ENCODE data around the gene RNASEL.

RNASEL gene

GRCh38 chr1:182570611-182570970, 18.5 kb downstream of the RNASEL start:
- no peak for DNase-seq (ENCODE audit: low read depth)
- Histone ChIP-seq H3K36me3 (ENCODE audit: control insufficient read depth, insufficient read depth, low read length, severe bottlenecking) (no peaks in the 10 kb centered on the region), H3K27me3 (replicated peaks; ENCODE audit: control insufficient read depth, insufficient read depth, low read length) (no peaks in the 10 kb centered on the region), H3K9ac (ENCODE audit: low read length) (no peak overlapping the region), H3K4me1 (ENCODE audit: control insufficient read depth, insufficient read depth, low read length) (peaks cover 7% of the 10 kb centered on the region), H3K4me3 (ENCODE audit: low read length) (no peak overlapping the region), H3K9me3 (ENCODE audit: control insufficient read depth, low read length) (no peaks in the 10 kb centered on the region)

- Histone ChIP-seq H3K27me3 (replicated peaks; ENCODE audit: control insufficient read depth, insufficient read depth, low read length) (no peaks in the 10 kb centered on the region), H3K36me3 (ENCODE audit: control insufficient read depth, insufficient read depth, low read length, severe bottlenecking) (no peaks in the 10 kb centered on the region), H3K4me1 (ENCODE audit: control insufficient read depth, insufficient read depth, low read length) (peaks cover 4% of the 10 kb centered on the region), H3K4me3 (ENCODE audit: low read length) (no peak overlapping the region), H3K9ac (ENCODE audit: low read length) (no peak overlapping the region), H3K9me3 (ENCODE audit: control insufficient read depth, low read length) (no peaks in the 10 kb centered on the region)
- no peak for DNase-seq (ENCODE audit: low read depth)
These were observed 19.0 kb downstream of the RNASEL start for GRCh38 chr1:182569939-182570610.

- H3K4me3 ChIP-seq (ENCODE audit: low read length): no peak overlapping the region
- H3K9me3 ChIP-seq (ENCODE audit: control insufficient read depth, low read length): no peaks in the 10 kb centered on the region
- H3K27me3 ChIP-seq (replicated peaks; ENCODE audit: control insufficient read depth, insufficient read depth, low read length): no peaks in the 10 kb centered on the region
- H3K4me1 ChIP-seq (ENCODE audit: control insufficient read depth, insufficient read depth, low read length): no peaks in the 10 kb centered on the region
- H3K9ac ChIP-seq (ENCODE audit: low read length): no peak overlapping the region
- no peaks in the 10 kb centered on the region for H3K36me3 ChIP-seq (ENCODE audit: control insufficient read depth, insufficient read depth, low read length, severe bottlenecking)
- no peak for DNase-seq (ENCODE audit: low read depth)
These were observed 20.3 kb downstream of the RNASEL start for GRCh38 chr1:182568647-182569284.

- Histone ChIP-seq H3K36me3 (ENCODE audit: control insufficient read depth, insufficient read depth, low read length, severe bottlenecking) (no peaks in the 10 kb centered on the region), H3K4me3 (ENCODE audit: low read length) (no peak overlapping the region), H3K9me3 (ENCODE audit: control insufficient read depth, low read length) (no peaks in the 10 kb centered on the region), H3K9ac (ENCODE audit: low read length) (no peak overlapping the region), H3K4me1 (ENCODE audit: control insufficient read depth, insufficient read depth, low read length) (no peaks in the 10 kb centered on the region), H3K27me3 (replicated peaks; ENCODE audit: control insufficient read depth, insufficient read depth, low read length) (no peaks in the 10 kb centered on the region)
- DNase-seq (ENCODE audit: low read depth): no peak
These were observed 21.4 kb downstream of the RNASEL start for GRCh38 chr1:182567629-182568028.

- Histone ChIP-seq H3K4me3 (ENCODE audit: low read length) (no peak overlapping the region), H3K9ac (ENCODE audit: low read length) (no peak overlapping the region), H3K27me3 (replicated peaks; ENCODE audit: control insufficient read depth, insufficient read depth, low read length) (no peaks in the 10 kb centered on the region), H3K4me1 (ENCODE audit: control insufficient read depth, insufficient read depth, low read length) (no peaks in the 10 kb centered on the region), H3K36me3 (ENCODE audit: control insufficient read depth, insufficient read depth, low read length, severe bottlenecking) (no peaks in the 10 kb centered on the region), H3K9me3 (ENCODE audit: control insufficient read depth, low read length) (no peaks in the 10 kb centered on the region)
- no peak for DNase-seq (ENCODE audit: low read depth)
These were observed 23.5 kb downstream of the RNASEL start for GRCh38 chr1:182565537-182565936.

GRCh38 chr1:182564406-182565004, 24.6 kb downstream of the RNASEL start:
- no peak overlapping the region for H3K4me3 ChIP-seq (ENCODE audit: low read length)
- no peak for DNase-seq (ENCODE audit: low read depth)
- no peaks in the 10 kb centered on the region for H3K36me3 ChIP-seq (ENCODE audit: control insufficient read depth, insufficient read depth, low read length, severe bottlenecking)
- no peaks in the 10 kb centered on the region for H3K9me3 ChIP-seq (ENCODE audit: control insufficient read depth, low read length)
- H3K27me3 ChIP-seq (replicated peaks; ENCODE audit: control insufficient read depth, insufficient read depth, low read length): no peaks in the 10 kb centered on the region
- no peaks in the 10 kb centered on the region for H3K4me1 ChIP-seq (ENCODE audit: control insufficient read depth, insufficient read depth, low read length)
- no peak overlapping the region for H3K9ac ChIP-seq (ENCODE audit: low read length)

- Histone ChIP-seq H3K36me3 (ENCODE audit: control insufficient read depth, insufficient read depth, low read length, severe bottlenecking) (no peaks in the 10 kb centered on the region), H3K27me3 (replicated peaks; ENCODE audit: control insufficient read depth, insufficient read depth, low read length) (no peaks in the 10 kb centered on the region), H3K9me3 (ENCODE audit: control insufficient read depth, low read length) (no peaks in the 10 kb centered on the region), H3K4me3 (ENCODE audit: low read length) (no peak overlapping the region), H3K9ac (ENCODE audit: low read length) (no peak overlapping the region), H3K4me1 (ENCODE audit: control insufficient read depth, insufficient read depth, low read length) (no peaks in the 10 kb centered on the region)
- no peak for DNase-seq (ENCODE audit: low read depth)
These were observed 26.0 kb downstream of the RNASEL start for GRCh38 chr1:182563095-182563494.

- Histone ChIP-seq H3K9ac (ENCODE audit: low read length) (no peak overlapping the region), H3K27me3 (replicated peaks; ENCODE audit: control insufficient read depth, insufficient read depth, low read length) (no peaks in the 10 kb centered on the region), H3K4me3 (ENCODE audit: low read length) (no peak overlapping the region), H3K9me3 (ENCODE audit: control insufficient read depth, low read length) (no peaks in the 10 kb centered on the region), H3K36me3 (ENCODE audit: control insufficient read depth, insufficient read depth, low read length, severe bottlenecking) (no peaks in the 10 kb centered on the region), H3K4me1 (ENCODE audit: control insufficient read depth, insufficient read depth, low read length) (no peaks in the 10 kb centered on the region)
- DNase-seq (ENCODE audit: low read depth): no peak
These were observed 27.6 kb downstream of the RNASEL start for GRCh38 chr1:182561456-182561855.

- Histone ChIP-seq H3K4me3 (ENCODE audit: low read length) (no peak overlapping the region), H3K4me1 (ENCODE audit: control insufficient read depth, insufficient read depth, low read length) (no peaks in the 10 kb centered on the region), H3K9me3 (ENCODE audit: control insufficient read depth, low read length) (no peaks in the 10 kb centered on the region)
These were observed 28.6 kb downstream of the RNASEL start for GRCh38 chr1:182560392-182560984.

GRCh38 chr1:182556279-182556678, 32.8 kb downstream of the RNASEL start:
- no peak overlapping the region for H3K9ac ChIP-seq (ENCODE audit: low read length)
- peaks cover 13% of the 10 kb centered on the region for H3K9me3 ChIP-seq (ENCODE audit: control insufficient read depth, low read length)
- H3K36me3 ChIP-seq (ENCODE audit: control insufficient read depth, insufficient read depth, low read length, severe bottlenecking): no peaks in the 10 kb centered on the region
- H3K27me3 ChIP-seq (replicated peaks; ENCODE audit: control insufficient read depth, insufficient read depth, low read length): no peaks in the 10 kb centered on the region
- DNase-seq (ENCODE audit: low read depth): no peak
- no peaks in the 10 kb centered on the region for H3K4me1 ChIP-seq (ENCODE audit: control insufficient read depth, insufficient read depth, low read length)
- H3K4me3 ChIP-seq (ENCODE audit: low read length): no peak overlapping the region

More at GRCh38 chr1:182560392-182560984, 28.6 kb downstream of the RNASEL start:
- Histone ChIP-seq H3K9ac (ENCODE audit: low read length) (no peak overlapping the region), H3K36me3 (ENCODE audit: control insufficient read depth, insufficient read depth, low read length, severe bottlenecking) (no peaks in the 10 kb centered on the region), H3K27me3 (replicated peaks; ENCODE audit: control insufficient read depth, insufficient read depth, low read length) (no peaks in the 10 kb centered on the region)
- no peak for DNase-seq (ENCODE audit: low read depth)

- peaks cover 13% of the 10 kb centered on the region for H3K9me3 ChIP-seq (ENCODE audit: control insufficient read depth, low read length)
- DNase-seq (ENCODE audit: low read depth): no peak
- no peaks in the 10 kb centered on the region for H3K4me1 ChIP-seq (ENCODE audit: control insufficient read depth, insufficient read depth, low read length)
These were observed 33.6 kb downstream of the RNASEL start for GRCh38 chr1:182555493-182555892.

More at GRCh38 chr1:182555493-182555892, 33.6 kb downstream of the RNASEL start:
- H3K9ac ChIP-seq (ENCODE audit: low read length): no peak overlapping the region
- no peak overlapping the region for H3K4me3 ChIP-seq (ENCODE audit: low read length)
- H3K36me3 ChIP-seq (ENCODE audit: control insufficient read depth, insufficient read depth, low read length, severe bottlenecking): no peaks in the 10 kb centered on the region
- no peaks in the 10 kb centered on the region for H3K27me3 ChIP-seq (replicated peaks; ENCODE audit: control insufficient read depth, insufficient read depth, low read length)

All from adipocyte (in vitro differentiated cells).